HS-27A (cell line): ENCODE results near the gene SAG.
"Not testable (repeated sequence)": the region's sequence is repeated elsewhere in the genome, so short reads cannot be mapped to it uniquely, and the experiment has no call there.

Source experiments
- DNase-seq: peaks from one replicate; pipeline ENCODE4 v3.0.0-alpha.2; 2012; ENCODE audit warnings: low read depth, missing footprints

The SAG gene

DNA sequence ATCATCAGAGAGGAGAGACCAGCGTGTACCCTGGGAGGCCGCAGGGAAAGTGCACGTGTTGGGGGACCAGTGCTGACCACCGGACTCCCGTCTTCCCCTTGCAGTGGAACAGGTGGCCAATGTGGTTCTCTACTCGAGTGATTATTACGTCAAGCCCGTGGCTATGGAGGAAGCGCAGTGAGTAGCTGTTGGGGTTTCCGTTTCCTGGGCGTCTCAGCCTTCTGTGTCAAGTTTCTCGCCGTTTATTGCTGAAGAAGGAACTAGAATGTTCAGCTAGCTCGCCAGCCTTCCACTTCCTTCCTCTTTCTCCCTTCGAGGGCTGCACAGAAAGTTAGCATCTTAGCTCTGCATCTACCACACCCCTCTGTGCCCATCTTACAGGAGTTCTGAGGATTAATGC is 23.9 kb downstream of the SAG start:
- no peak for DNase-seq

DNA sequence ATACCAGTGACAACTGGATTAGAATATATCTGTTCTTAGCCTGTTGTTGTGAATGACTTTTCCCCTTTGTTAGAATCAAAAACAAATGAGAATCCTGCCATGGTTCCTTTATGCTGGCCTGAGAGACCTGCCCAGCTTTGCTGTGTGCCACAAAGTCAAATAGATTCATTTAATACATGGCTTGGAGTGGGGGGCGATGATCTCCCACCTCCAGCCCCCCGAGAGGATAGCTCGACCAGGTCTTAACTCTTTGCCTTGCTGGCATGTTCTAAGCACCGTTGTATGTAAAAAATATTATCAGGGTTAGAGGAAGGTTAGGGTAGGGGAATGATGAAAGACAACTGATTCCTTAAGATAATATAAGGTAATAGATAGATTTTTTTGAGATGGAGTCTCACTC is 24.5 kb downstream of the SAG start:
- DNase-seq, result no peak

- no peak for DNase-seq
Measured at GRCh38 chr2:233334915-233335314, 27.3 kb downstream of the SAG start.

DNA sequence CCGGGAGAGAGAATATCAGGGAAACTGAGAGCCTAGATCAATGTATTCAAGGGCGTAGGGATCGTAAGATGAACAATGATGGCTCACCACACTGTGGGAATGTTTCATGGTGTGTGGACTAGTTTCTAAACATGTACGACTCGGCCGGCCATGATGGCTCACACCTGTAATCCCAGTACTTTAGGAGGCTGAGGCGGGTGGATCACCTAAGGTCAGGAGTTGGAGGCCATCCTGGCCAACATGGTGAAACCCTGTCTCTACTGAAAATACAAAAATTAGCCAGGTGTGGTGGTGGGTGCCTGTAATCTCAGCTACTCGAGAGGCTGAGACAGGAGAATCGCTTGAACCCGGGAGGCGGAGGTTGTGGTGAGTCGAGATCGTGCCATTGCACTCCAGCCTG is 28.5 kb downstream of the SAG start:
- not testable (repeated sequence) for DNase-seq

- DNase-seq, result no peak
Measured at GRCh38 chr2:233336541-233336940, 28.9 kb downstream of the SAG start.

- DNase-seq, result no peak
Measured at GRCh38 chr2:233338046-233338445, 30.4 kb downstream of the SAG start.

GRCh38 chr2:233338812-233339368 is 31.3 kb downstream of the SAG start:
- no peak for DNase-seq

DNA sequence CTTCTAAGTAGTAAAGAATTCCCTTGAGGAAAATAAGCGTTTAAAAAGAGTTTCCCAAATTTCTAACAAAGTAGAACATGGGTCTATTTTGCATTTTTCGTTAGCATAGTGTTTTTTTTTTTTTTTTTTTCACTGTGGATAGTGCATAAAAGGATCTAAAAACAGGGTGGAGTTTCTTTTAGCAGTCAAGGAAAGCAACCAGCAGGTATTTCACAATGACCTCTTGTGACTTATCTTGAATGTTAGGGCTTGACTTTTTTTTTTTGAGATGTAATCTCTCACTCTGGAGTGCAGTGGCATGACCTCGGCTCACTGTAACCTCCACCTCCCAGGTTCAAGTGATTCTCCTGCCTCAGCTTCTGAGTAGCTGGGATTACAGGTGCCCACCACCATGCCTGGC is 31.8 kb downstream of the SAG start:
- DNase-seq, result no peak

DNA sequence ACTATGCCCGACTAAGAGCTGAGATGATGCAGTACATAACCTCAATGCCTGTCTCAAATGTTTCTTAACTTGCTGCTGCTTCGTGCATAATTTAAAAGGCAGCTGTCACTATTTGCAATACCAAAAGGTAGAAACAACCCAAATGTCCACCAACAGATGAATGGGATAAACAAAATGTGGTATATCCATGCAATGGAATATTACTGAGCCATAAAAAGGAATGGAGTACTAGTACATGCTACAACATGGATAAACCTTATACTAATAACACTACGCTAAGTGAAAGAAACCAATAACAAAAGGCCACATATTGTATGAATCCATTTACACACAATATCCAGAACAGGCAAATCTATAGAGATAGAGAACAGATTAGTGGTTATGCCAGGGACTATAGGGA is 33.7 kb downstream of the SAG start:
- DNase-seq, result no peak

- no peak for DNase-seq
Measured at GRCh38 chr2:233342301-233342700, 34.7 kb downstream of the SAG start.

DNA sequence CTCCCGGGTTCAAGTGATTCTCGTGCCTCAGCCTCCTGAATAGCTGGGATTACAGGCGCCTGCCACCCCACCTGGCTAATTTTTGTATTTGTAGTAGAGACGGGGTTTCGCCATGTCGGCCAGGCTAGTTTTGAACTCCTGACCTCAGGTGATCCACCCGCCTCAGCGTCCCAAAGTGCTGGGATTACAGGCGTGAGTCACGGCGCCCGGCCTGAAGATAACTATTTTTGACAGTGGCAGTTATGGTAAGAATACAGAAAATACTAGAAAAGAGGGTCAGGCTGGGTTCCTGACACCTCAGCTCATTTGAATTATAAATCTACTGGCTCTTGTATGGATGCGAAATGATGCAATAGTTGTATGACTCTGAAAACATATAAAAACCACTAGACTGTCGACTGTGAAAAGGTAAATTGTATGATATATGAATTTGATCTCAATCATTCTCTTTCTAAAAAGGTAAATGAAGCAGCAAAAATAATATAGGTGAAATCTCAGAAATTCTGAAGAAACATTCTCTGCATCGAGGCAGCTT is 35.6 kb downstream of the SAG start:
- DNase-seq, result no peak

GRCh38 chr2:233346376-233346775 is 38.8 kb downstream of the SAG start:
- no peak for DNase-seq

- DNase-seq, result no peak
Measured at GRCh38 chr2:233346930-233347329, 39.3 kb downstream of the SAG start.

GRCh38 chr2:233349005-233349998 is 41.7 kb downstream of the SAG start:
- DNase-seq, result no peak

GRCh38 chr2:233350708-233351107 is 43.1 kb downstream of the SAG start:
- DNase-seq, result peak; percentile 26

DNA sequence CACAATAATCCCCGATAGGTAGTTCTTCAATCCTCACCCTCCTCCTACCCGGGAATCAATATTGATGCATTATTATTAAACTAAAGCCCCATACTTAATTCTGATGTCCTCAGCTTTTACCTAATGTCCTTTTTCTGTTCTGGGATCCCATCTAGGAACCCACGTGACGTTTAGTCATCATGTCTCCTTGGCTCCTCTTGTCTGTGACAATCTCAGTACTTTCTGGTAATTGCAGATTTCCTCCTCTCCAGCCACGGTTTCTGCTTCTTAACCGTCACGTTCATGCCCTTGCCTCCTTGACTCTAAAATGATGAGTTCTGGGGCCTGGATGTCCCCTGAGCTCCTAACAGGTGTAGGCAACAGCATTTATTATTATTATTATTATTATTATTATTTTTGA is 43.8 kb downstream of the SAG start:
- no peak for DNase-seq

DNA sequence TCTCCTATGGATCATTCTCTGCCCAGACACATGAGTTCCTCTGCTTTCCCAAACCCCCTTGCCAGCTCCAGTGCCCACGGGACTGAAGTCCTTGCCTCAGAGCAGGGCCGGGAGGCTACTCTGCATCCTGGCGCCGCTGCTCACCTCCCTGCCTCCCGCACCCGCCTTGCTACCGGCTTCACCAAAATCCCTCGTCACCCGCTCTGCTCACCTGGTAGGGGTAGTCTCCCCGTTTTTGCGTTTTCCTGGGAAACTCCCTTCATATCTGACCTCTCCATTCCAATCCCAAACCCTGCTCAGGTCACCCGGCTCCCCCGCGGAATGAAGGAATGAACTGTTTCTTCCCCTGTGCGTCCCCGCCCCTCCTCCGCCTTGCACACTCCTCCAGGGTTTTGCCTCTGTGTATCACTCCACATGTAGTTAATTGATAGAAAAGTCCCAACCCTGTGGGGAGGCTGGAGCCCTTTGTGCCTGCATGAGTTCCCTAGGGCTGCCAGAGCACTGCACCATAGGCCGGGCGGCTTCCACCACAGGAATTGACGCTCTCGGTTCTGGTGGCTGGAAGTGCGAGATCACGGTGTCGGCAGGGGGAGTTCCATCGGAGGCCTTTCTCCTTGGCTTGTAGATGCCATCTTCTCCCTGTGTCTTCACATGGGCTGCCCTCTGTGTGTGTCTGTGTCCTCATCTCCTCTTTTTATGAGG is 44.7 kb downstream of the SAG start:
- no peak for DNase-seq

GRCh38 chr2:233353101-233353768 is 45.6 kb downstream of the SAG start:
- no peak for DNase-seq

DNA sequence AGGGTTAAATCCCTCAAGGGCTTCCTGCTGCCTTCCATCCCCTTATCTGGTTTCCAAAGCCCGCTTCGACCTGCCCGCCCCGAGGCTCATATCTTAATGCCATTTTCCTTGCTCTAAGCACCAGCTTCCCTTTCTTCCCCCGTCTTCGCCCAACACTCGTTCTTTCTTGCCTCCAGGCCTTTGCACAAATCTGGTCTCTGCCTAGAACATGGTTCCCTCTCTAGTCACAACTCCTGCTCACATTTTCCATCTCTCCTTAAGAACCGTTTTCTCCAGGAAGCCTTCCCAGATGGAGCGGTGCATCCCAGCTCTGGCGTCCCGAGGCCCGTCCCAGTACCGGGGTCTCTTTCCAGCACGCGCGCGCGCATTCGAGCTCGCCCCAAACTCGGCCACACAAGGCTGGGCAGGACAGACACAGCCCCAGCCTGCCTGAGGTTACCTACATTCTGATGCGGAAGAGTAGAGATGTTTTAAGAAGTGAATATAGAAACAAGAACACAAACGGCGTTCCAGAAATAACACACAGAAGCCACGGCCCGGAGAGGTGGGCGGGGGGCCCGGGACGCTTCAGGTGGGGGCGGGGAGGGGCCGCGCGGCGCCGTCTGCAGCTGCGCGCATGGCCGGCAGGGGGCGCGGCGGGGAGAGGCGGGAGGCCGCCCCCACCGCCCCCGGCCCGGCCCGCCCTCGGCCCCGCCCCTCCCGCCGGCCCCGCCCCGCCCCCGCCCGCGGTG is 46.3 kb downstream of the SAG start, which contains the start of gene DGKD:
Gene DGKD (plus strand): TSS at position 726 of the 731 bp plus-strand sequence. CDS start 25 bp downstream, outside the sequence.
- no peak for DNase-seq

- DNase-seq, result no peak
Measured at GRCh38 chr2:233354500-233354924, 46.9 kb downstream of the SAG start.

GRCh38 chr2:233354971-233355574 is 47.5 kb downstream of the SAG start:
- DNase-seq, result no peak
